HG02870 (cell line): ENCODE results near the gene MS4A2.
"Not testable (repeated sequence)": the region's sequence is repeated elsewhere in the genome, so short reads cannot be mapped to it uniquely, and the experiment has no call there.

Experiments used
- ATAC-seq: cut with Tn5 transposase; IDR thresholded peaks from one replicate; pipeline ENCODE4 v1.9.1; 2021; ENCODE audit warnings: mild to moderate bottlenecking, moderate library complexity; ENCODE audit not compliant: unreplicated experiment

The MS4A2 gene

GRCh38 chr11:60088364-60088763, at the start of gene MS4A2:
Gene MS4A2 (plus strand): TSS chr11:60088664. CDS start chr11:60088766, 102 bp downstream.
- no peak for ATAC-seq

GRCh38 chr11:60040109-60040508, 48.4 kb upstream of the MS4A2 start, which contains the start of gene OOSP2:
Gene OOSP2 (plus strand): TSS chr11:60040409. CDS start chr11:60040460, 51 bp downstream.
- ATAC-seq, result no peak

GRCh38 chr11:60050422-60050821, 38.0 kb upstream of the MS4A2 start:
- not testable (repeated sequence) for ATAC-seq

GRCh38 chr11:60050839-60051238, 37.6 kb upstream of the MS4A2 start:
- not testable (repeated sequence) for ATAC-seq

- no peak for ATAC-seq
Observed at GRCh38 chr11:60056349-60056969, 32.0 kb upstream of the MS4A2 start, which contains the start of gene MS4A3. Gene MS4A3 (plus strand): TSS chr11:60056665. CDS start chr11:60061161, 4,496 bp downstream.

- no peak for ATAC-seq
Observed at GRCh38 chr11:60059052-60059451, 29.4 kb upstream of the MS4A2 start.

GRCh38 chr11:60059521-60060240, 28.8 kb upstream of the MS4A2 start:
- ATAC-seq, result no peak

- ATAC-seq, result no peak
Observed at GRCh38 chr11:60064111-60064510, 24.4 kb upstream of the MS4A2 start.

- no peak for ATAC-seq
Observed at GRCh38 chr11:60065801-60066200, 22.7 kb upstream of the MS4A2 start.

- ATAC-seq, result no peak
Observed at GRCh38 chr11:60069450-60069849, 19.0 kb upstream of the MS4A2 start.

GRCh38 chr11:60071644-60072043, 16.8 kb upstream of the MS4A2 start:
- not testable (repeated sequence) for ATAC-seq

GRCh38 chr11:60077216-60077817, 11.1 kb upstream of the MS4A2 start:
- no peak for ATAC-seq

- ATAC-seq, result no peak
Observed at GRCh38 chr11:60077981-60078380, 10.5 kb upstream of the MS4A2 start.

- no peak for ATAC-seq
Observed at GRCh38 chr11:60078745-60079144, 9.7 kb upstream of the MS4A2 start.

GRCh38 chr11:60080535-60080934, 7.9 kb upstream of the MS4A2 start:
- ATAC-seq, result no peak

GRCh38 chr11:60084631-60085273, 3.7 kb upstream of the MS4A2 start:
- ATAC-seq, result no peak

GRCh38 chr11:60085909-60086308, 2.6 kb upstream of the MS4A2 start:
- no peak for ATAC-seq

GRCh38 chr11:60087239-60087638, 1.2 kb upstream of the MS4A2 start:
- ATAC-seq, result no peak

GRCh38 chr11:60095477-60096120, 7.1 kb downstream of the MS4A2 start:
- ATAC-seq, result no peak

- ATAC-seq, result no peak
Observed at GRCh38 chr11:60097189-60097588, 8.7 kb downstream of the MS4A2 start.

- ATAC-seq, result no peak
Observed at GRCh38 chr11:60098508-60098907, 10.0 kb downstream of the MS4A2 start.
